ENCODE data around the gene MORC1.

MORC1 gene

GRCh38 chr3:109026821-109027220 is 91.1 kb downstream of the MORC1 start:
- ATAC-seq = no peak

- no peak for ATAC-seq
Measured at GRCh38 chr3:109025896-109026295, 92.0 kb downstream of the MORC1 start.

DNA sequence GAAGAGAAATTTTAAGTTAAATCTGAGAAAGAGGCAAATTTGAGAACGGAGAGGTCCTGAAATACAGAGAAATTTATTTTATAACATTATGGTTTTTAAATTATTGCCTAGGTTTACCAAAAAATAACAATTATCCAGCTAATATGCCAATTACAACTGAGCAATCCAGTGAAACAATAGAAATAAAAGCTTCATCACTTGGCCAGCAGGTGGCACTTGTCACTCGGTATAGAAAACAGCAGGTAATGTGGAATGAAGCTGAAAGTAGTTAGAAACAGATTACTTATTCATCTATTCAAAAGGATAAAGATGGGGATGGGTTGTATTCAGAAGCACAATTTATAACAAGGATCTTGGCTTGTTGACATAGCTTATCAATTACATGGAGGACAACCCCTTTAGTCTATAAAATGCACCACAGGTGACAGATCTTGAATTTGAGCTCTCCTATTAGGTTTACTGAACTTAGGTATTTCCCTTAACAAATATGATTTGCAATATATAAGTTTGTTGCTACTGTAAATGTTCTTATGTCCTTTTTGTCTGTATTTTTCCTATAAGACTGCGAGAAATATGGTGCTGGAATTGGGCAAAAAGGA is 94.2 kb downstream of the MORC1 start:
- ATAC-seq = peak in 1 of 2 donors; percentile 49

DNA sequence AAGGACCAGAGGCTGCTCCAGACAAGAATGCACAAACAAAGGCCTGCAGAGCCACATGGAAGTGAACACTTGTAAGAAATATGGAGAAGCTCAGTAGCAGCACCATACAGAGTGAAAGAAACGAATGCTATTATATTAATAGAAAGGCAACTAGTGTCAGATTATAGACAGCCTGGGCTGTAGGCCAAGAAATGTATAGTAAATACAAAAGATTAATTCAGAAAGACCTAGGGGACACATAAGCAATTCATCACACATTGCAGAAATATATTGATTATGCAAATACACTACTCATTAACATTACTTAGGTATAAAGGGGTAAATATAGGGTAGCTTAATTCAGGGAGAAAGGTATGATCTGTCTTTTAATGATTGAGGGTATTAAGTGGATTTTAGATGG is 94.8 kb downstream of the MORC1 start:
- no peak for ATAC-seq

- no peak for ATAC-seq
Measured at GRCh38 chr3:109021556-109021955, 96.4 kb downstream of the MORC1 start.

DNA sequence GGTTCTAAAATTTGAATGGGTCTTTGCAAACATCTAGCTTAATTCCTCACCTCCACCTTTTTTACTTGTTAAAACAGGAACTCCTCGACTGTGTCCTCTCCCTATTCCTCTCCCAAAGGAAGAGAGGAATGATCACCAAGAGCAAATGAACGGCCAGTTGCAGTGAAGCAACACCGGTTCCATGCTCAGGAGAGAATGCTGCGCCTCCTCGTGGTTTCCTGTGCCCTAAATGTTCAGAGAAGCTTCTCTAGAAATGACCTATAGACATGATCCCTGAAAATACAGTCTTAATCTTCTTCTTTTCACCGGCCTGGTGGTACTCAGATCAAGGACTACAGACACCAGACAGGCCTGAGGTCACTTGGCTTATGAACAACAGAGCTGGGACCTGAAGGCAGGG is 99.1 kb downstream of the MORC1 start:
- no peak for ATAC-seq

DNA sequence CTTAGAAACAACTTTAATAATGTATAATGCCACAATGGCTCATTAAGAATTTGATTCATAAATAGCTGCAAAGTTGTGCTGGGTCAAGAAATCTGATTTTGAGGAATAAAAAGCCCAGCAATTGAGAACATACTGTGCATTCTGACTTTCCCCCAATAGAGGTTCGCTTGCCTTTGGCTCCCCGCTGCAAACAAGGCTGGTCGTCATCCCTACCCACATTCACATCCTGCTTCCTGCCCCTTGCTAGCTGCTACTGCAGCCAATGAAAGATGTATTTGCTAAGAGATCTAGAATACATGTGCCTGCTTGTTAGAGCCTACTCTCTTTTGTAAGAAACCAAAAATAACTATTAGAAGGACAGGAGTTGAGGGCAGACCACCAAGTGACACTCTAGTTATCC is 112.5 kb downstream of the MORC1 start:
- no peak for ATAC-seq

GRCh38 chr3:108998436-108998835 is 119.5 kb downstream of the MORC1 start:
- no peak for ATAC-seq

GRCh38 chr3:108985844-108986243 is 132.1 kb downstream of the MORC1 start:
- no peak for ATAC-seq

- ATAC-seq = no peak
Measured at GRCh38 chr3:108983051-108983450, 134.9 kb downstream of the MORC1 start.

GRCh38 chr3:108976058-108976457 is 141.9 kb downstream of the MORC1 start:
- no peak for ATAC-seq

DNA sequence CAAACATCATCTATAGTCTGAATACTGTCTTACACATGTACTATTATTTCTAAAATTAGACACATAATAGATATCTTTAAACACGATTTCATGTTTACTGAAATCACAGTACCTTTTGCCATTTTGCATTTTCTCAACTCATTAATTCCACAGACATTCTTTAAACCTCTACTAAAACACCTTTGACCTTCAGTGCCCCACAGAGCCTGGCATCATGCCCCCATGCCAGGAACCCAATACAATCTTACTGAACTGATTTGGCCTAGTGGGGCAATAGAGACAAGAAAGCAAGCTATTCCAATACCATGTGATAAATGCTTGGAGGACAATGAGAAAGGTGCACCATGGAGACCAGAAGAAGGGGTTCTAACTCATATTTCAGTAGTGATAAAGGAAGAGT is 144.9 kb downstream of the MORC1 start:
- ATAC-seq = no peak

- no peak for ATAC-seq
Measured at GRCh38 chr3:108972482-108972881, 145.5 kb downstream of the MORC1 start.

DNA sequence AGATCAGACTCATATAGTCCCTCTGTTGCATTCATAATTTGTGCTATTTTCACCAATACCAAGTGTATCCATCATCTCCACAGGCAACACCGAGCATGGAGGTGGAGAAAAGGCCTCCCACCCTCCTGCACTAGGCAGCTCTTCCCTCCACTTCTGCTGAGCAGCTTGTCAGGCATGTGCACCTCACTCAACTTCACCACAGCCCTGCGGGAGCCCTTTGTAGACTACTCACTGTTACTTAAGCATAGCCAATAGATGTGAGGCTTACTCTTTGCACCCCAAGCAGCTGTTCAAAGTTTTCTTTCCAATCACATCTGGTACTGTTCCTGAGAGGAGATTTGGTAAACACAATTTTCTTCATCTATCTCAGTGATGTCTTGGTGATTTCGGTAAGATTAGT is 147.4 kb downstream of the MORC1 start:
- ATAC-seq = no peak

- peak in 1 of 2 donors; percentile 30 for ATAC-seq
Measured at GRCh38 chr3:108966773-108967172, 151.2 kb downstream of the MORC1 start.

DNA sequence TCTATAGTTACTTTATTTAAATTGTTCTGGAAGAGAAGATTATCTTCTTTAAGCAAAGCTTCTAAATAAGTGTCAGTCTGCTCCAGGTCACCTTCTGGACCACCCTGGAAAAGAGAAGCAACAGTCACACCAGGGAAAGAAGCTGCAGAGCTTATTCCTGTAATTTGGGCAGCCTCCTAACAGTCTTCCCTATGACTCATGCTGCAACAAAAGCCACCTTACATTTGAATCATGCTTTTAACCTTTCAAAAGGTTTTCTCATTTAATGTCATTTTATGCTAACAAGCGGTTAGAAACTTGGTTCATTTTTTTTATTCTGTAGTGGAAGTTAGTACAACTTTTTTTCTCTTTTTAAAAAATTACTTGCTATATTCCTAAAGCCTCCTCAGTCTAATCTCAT is 158.9 kb downstream of the MORC1 start:
- ATAC-seq = no peak

DNA sequence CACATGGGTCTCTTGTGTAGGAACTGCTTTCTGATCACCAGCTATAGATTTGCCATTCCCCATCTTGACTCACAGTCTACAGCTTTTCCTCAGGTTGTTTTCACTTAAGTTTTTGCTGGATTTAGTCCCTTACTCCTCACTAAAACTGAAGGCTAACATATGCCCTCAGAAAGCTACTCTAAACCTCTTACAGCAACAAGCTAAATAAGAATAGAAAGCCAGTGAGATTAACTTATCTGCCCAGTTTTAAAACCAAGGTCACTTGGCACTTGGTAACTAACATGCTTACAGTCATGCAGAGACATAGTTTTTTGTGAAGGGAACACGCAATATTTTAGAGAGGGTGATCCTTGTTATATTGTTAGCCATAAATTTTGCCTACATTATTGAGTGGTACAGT is 164.2 kb downstream of the MORC1 start, which contains the start of gene GUCA1C:
Gene GUCA1C, minus strand, starts transcription at position 180 of the 400 bp plus-strand sequence. Its CDS starts 117 bp downstream, at position 63.
- no peak for ATAC-seq

- no peak for ATAC-seq
Measured at GRCh38 chr3:108953210-108953609, 164.7 kb downstream of the MORC1 start.

DNA sequence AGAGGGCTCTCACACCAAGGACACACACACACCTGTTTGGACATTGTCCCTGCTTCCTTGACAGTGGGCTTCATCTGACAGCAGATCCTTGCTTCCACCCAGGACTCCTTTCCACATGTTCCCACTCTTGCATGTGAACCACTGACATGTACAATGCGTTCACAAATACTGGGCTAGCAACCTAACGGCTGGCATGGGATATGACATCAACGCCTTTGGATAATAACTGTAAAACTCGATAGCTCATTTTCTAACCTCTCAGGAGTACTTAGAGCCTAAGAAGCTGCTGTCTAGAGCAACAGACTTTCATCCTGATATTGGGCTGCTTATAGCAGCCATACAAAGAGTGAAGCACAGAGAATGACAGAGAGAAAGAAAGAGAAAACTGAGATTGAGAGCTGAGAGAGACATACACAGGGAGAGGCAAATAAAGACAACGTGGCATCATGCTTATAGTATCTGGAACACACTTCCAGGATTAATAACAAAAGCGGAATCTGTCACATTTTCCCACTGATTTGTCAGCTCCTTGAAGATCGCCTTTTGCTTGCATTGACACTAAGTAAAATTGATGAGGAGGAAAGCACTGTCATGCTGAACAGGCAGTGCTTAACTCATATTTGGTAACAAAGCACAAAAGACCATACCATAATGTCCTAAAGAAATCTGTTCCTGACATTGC is 166.0 kb downstream of the MORC1 start:
- no peak for ATAC-seq

GRCh38 chr3:108947855-108948254 is 170.1 kb downstream of the MORC1 start:
- no peak for ATAC-seq

DNA sequence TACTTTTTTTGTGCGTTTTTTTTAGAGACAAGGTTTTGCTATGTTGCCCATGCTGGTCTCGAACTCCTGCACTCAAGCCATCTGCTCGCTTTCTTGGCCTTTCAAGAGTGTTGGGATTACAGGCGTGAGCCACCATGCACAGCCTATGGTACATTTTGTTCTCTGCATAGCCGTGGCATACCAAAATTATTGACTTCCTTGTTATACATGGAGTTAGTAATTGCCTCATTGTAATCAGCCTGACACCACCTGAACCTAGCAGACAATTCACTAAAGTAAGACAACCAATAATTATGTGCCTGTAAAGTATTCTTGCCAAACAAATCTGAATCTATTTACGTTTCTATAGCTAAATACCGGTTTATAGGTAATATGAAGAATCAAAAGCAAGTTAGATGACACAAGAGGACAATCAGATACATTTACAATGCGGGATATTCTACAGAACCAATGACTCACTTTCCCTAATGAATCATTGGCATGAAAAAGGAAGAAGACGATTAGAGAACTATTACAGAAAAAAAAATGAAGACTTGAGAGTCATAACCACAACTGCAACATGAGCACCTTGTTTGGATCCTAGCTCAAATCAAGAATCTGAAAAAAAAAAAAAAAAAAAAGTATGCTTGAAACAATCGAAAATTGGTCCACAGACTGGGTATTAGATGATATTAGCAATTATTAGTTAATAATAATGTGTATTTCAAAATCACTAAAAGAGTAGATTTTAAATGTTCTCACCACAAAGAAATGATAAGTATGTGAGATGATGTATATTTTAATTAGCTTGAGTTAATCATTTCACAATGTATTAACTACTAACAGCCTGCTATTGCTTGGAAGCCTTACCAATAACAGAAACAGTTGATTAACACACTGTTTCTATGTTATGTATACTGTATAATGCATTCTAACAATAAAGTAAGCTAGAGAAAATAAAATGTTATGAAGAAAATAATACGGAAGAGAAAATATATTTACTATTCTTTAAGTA is 171.3 kb downstream of the MORC1 start:
- peak; percentile 35 to 62 for ATAC-seq

DNA sequence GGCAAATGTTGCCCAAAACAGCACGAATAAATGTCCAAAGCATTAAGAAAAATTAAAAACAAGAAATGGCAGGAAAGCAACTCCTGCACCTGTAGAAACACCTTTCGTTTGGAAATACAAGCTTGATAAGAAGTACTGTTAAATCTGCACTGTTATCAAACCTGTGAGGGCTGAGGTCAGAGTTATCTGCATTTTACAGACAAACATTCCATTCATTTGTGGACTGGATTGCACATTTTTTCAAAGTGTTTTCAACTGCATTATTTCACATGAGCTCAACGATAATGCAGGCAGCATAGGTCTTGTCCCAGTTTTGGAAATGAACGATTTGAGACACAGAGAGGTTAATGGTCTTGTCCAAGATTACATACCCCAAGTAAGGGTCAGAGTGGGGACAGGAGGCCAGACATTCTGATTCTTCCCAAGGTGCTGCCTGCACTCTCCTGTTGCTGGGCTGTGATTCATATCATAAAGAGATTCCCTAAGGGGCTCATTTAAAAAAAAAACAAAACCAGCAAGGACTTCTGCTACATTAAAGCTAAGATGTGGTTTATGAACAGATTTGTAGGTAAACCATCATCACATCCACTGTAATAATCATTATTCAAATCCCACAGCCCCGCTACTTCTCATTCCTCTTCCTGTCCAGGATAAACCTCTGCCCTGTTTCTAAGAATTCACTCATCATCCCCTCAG is 177.2 kb downstream of the MORC1 start:
- no peak for ATAC-seq

- no peak for ATAC-seq
Measured at GRCh38 chr3:108940166-108940565, 177.8 kb downstream of the MORC1 start.
